COLO829 (cell line): ENCODE results near the gene TCF7L2.
"Not testable (repeated sequence)": the region's sequence is repeated elsewhere in the genome, so short reads cannot be mapped to it uniquely, and the experiment has no call there.

Experiments
- DNase-seq: peaks from one replicate; pipeline ENCODE4 v3.0.0; 2012; ENCODE audit warnings: low spot score

TCF7L2 gene

GRCh38 chr10:113096128-113096996, 146.3 kb downstream of the TCF7L2 start:
- DNase-seq: no peak

GRCh38 chr10:113097036-113097435, 147.0 kb downstream of the TCF7L2 start:
- no peak for DNase-seq

GRCh38 chr10:113099431-113100183, 149.6 kb downstream of the TCF7L2 start:
- DNase-seq: no peak

- DNase-seq: no peak
Observed at GRCh38 chr10:113100281-113100680, 150.2 kb downstream of the TCF7L2 start.

DNA sequence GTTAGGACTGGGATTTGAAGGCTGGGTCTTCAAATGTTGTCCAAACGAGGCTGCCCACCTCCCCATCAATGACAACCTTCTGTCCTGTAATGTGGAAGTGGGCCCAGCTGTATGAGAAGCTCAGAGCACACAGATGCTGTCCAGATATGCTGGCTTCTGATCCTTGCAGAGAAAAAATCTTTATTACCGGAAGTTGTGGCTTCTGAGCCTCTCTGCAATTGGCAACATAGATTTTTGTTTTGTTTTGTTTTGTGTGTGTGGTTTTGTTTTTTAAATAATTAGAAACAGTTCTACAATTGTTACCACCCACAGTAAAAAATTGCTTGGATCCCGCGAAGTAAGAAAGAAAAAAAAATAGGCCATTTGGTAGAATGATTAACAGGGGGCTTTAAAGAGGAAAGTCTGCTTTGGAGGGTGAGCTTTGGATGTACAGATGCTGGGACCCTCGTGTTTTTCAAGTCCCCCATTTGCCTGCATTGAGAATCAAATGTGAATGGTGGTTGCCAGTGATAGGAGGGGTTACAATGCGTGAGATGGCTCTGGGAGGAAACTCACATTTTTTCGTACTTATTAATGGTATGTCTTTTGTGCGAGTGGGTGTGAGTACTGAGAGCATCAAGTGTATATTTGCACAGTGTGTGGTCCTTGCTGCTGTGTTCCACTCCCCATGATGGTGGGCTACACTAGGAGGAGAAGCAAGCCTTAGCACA, 153.2 kb downstream of the TCF7L2 start:
- no peak for DNase-seq

- no peak for DNase-seq
Observed at GRCh38 chr10:113104047-113104446, 154.0 kb downstream of the TCF7L2 start.

GRCh38 chr10:113108194-113108835, 158.3 kb downstream of the TCF7L2 start:
- no peak for DNase-seq

GRCh38 chr10:113108948-113109347, 158.9 kb downstream of the TCF7L2 start:
- no peak for DNase-seq

- not testable (repeated sequence) for DNase-seq
Observed at GRCh38 chr10:113109482-113109881, 159.4 kb downstream of the TCF7L2 start.

DNA sequence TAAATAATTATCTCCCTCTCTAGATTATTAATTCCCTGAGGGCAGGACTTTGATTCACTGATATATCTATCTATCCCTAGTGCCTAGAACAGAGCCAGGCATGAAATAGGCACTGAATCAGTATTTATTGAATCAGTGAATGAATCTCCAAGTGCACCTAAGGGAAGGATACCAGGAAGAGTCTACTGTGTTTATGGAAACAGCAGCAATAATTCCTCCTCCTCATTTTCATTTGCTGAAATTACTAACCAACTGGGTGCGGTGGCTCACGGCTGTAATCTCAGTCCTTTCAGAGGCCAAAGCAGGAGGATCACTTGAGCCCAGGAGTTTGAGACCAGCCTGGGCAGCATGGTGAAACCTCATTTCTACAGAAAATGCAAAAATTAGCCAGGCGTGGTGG, 161.2 kb downstream of the TCF7L2 start:
- no peak for DNase-seq

- no peak for DNase-seq
Observed at GRCh38 chr10:113111900-113112853, 162.1 kb downstream of the TCF7L2 start.

DNA sequence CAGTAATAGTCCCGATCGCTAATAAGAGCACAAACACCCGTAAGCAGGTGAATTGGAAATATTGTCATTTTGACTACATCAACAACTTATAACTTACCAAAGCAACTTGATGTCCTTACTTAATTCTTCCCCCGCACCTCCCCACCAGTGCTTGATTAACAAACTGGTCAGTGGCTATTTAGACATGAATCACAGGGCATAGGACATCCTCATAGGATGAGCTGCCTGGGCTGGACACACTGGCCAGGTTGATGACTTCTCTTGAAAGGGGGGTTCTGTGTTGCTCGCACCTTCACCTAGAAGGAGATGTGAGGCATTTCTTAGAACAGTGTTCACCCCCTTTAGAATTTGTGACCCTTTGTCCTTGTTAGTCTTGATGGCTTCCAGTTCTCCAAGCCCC, 163.2 kb downstream of the TCF7L2 start:
- no peak for DNase-seq

DNA sequence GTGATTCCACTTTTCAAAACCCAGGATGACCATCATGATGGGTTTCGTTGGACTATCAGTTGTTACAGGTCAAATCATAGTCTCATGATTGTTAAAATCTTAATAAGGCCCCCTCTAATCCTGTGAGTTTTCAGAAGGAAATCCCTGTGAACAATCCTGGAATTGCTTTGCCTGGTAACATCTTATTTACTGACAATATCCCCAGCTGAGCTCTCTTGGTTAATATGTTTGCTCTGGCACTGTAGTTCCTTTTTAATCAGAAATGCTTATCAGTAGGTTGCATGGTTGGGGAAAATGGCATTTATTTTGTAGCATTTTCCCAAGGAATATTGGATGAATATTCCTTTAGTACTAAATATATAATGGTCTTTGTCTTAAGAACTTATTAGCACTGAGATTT, 163.9 kb downstream of the TCF7L2 start:
- no peak for DNase-seq

DNA sequence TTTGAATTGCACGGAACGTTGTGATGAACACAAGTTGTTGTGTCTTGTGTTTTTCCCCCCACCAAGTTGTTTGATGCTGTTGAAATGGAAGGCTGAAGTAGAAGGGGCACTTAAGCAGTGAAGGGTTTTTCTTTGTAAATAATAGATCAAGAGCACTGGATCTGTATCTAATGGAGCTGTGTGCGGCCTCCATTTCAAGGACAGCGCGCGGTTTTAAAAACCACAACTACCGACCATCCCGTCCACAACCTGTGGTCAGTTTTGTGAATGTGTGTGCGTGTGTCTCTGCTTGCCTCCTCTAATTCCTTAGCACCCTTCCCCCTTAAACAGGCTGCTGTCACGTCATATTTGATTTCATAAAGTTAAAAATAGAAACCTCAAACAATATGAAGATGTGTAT, 165.5 kb downstream of the TCF7L2 start:
- DNase-seq: no peak

- no peak for DNase-seq
Observed at GRCh38 chr10:113118882-113119281, 168.8 kb downstream of the TCF7L2 start.

DNA sequence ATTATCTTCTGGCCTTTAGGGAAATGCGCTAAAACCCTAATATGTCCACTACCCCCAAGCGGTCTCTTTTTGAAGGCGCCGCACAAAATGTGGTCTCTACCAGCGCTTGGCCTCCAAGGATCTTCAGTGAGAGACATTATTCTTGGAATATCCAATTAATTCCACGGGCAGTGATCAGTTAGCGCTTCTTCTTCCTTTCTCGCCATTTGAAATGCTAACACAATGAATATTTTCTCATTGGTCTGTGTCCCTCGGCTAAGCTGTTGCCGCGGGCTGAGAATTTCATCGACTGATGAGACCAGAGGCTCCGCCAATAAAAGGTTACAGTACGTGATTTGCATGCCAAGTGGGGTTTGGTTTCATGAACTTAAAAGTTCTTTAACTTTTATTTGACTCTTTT, 169.8 kb downstream of the TCF7L2 start:
- no peak for DNase-seq

GRCh38 chr10:113121153-113121552, 171.1 kb downstream of the TCF7L2 start:
- DNase-seq: no peak

DNA sequence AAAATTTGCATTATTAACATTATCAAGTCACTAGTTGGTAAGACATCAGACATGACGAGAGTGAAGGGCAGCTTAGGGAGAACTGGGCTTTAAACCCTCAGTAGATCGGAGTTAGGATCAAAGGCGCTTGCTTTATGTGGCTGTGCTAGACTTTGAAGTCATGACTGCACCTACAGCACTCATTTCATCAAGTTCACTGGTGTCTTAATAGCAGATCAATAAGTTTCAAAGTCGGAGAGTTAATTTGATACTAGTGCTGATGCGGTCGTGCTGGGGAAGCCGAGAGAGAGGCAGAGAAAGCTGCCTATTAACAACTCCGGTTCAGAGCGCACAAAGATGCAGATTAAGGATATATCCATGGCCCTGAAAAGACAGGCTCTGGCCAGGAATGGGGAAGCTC, 172.9 kb downstream of the TCF7L2 start:
- no peak for DNase-seq

- DNase-seq: no peak
Observed at GRCh38 chr10:113124724-113125123, 174.7 kb downstream of the TCF7L2 start.

GRCh38 chr10:113125612-113126011, 175.6 kb downstream of the TCF7L2 start:
- DNase-seq: no peak
